ENCODE measurements around the gene MYO18A. TPM values are rescaled to one million over a fixed set of nuclear protein-coding genes. Genes with fewer than 3 reads are reported as not detected.

Gene MYO18A
- total RNA-seq, 2 donors from 2014 or later, result 34.6 to 80.5 TPM

- intact Hi-C loops (cut with DNase I), result no loop called here
- 73% methylated on average over 3 of the region's 3 CpGs for WGBS
- Histone ChIP-seq H3K36me3 (no peaks in the 10 kb centered on the region), H3K27ac (peak overlapping the region; percentile 82 to 88), H3K4me3 (no peak overlapping the region), H3K27me3 (replicated peaks; ENCODE audit: insufficient read depth) (no peaks in the 10 kb centered on the region), H3K4me1 (replicated peaks) (peaks cover 10% of the 10 kb centered on the region), H3K9me3 (no peaks in the 10 kb centered on the region)
- no peak for DNase-seq (ENCODE audit: low spot score)
- no peak for TF ChIP-seq POLR2A (IDR thresholded peaks at IDR 0.05)
- no peak for TF ChIP-seq CTCF (IDR thresholded peaks at IDR 0.05)
- no peak for TF ChIP-seq POLR2AphosphoS5 (IDR thresholded peaks at IDR 0.05)
Measured at GRCh38 chr17:29177541-29177870, 2.7 kb downstream of the MYO18A start.

DNA sequence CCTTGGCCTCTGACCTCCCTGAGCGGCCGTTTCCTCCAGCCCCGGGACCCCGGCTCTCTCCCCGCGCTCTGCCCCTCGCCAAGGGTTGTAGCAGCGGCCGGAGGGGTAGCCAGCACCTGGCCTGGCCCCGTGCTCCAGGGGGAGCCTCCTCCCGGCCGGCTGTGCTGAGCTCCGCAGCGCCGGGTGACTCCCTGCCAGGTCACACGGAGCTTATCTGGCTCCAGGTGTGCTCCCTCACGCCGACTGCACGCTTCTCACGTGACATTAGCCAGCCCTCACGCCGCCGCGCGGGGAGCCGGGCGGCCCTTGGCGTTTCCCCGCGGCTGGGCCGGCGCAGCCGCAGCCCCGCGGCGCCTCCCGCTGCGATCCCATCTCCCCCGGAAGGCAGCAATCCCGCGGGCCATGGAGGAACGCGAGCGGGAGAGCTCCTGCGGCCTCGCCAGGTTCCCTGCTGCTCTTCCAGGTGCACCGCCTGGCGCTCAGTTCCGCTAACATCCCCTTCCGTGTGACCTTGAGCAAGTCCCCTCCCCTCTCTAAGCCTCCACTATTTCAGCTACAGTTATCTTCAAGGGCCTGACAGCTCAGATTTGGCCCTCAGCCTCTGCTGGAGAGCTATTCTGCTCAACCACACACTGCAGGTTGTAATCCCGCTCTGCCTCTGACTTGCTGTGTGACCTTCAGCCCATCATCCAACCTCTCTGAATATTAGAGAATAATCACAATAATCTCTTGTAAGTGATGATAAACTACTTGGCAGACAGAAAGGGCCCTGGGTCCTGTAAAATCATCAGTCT is 3.4 kb downstream of the MYO18A start:
- 2% methylated on average over 48 of the region's 51 CpGs for WGBS
- peak overlapping the region; percentile 82 to 88 for H3K27ac ChIP-seq
- H3K4me1 ChIP-seq (replicated peaks), result peaks cover 10% of the 10 kb centered on the region
- H3K9me3 ChIP-seq, result no peaks in the 10 kb centered on the region
- no peaks in the 10 kb centered on the region for H3K36me3 ChIP-seq
- peak overlapping the region; percentile 33 to 42 for H3K4me3 ChIP-seq
- no peaks in the 10 kb centered on the region for H3K27me3 ChIP-seq (replicated peaks; ENCODE audit: insufficient read depth)
- TF ChIP-seq POLR2A (IDR thresholded peaks at IDR 0.05) (peak; percentile 50), POLR2AphosphoS5 (IDR thresholded peaks at IDR 0.05) (peak; percentile 67), CTCF (IDR thresholded peaks at IDR 0.05) (no peak)
- intact Hi-C loops (cut with DNase I), result no loop called here
- peak; percentile 71 for DNase-seq (ENCODE audit: low spot score)

GRCh38 chr17:29175349-29175748 is 4.8 kb downstream of the MYO18A start:
- H3K27ac ChIP-seq, result no peak overlapping the region
- 97% methylated on average over 6 of the region's 6 CpGs for WGBS

DNA sequence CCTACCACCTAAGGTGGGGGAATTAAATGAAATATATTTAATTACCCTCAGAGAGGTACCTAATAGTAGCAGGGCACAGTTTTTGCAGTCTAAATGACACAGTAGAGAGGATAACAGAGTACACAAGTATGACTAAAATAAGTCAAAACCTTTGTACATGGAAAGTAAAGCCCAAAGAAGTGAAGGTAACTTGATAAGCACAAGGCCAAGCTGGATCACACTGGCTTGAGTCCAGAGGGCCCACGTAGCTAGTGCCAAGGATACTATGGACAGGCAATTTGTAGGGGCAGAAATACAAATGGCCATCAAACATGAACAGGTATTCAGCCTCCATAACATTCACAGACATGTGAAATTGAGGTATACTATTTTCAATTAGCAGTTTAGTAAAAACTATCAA is 7.6 kb downstream of the MYO18A start:
- TF ChIP-seq POLR2AphosphoS5 (IDR thresholded peaks at IDR 0.05) (no peak), CTCF (IDR thresholded peaks at IDR 0.05) (no peak), POLR2A (IDR thresholded peaks at IDR 0.05) (no peak)
- Histone ChIP-seq H3K4me1 (replicated peaks) (no peaks in the 10 kb centered on the region), H3K9me3 (no peaks in the 10 kb centered on the region), H3K4me3 (no peak overlapping the region), H3K27me3 (replicated peaks; ENCODE audit: insufficient read depth) (no peaks in the 10 kb centered on the region), H3K27ac (no peak overlapping the region), H3K36me3 (no peaks in the 10 kb centered on the region)
- DNase-seq (ENCODE audit: low spot score), result no peak
- intact Hi-C loops (cut with DNase I), result no loop called here
- 93% methylated on average over 1 of the region's 1 CpG for WGBS

More at GRCh38 chr17:29175349-29175748, 4.8 kb downstream of the MYO18A start:
- TF ChIP-seq CTCF (IDR thresholded peaks at IDR 0.05) (no peak), POLR2AphosphoS5 (IDR thresholded peaks at IDR 0.05) (no peak), POLR2A (IDR thresholded peaks at IDR 0.05) (no peak)
- no peaks in the 10 kb centered on the region for H3K9me3 ChIP-seq
- H3K27me3 ChIP-seq (replicated peaks; ENCODE audit: insufficient read depth), result no peaks in the 10 kb centered on the region
- no peak for DNase-seq (ENCODE audit: low spot score)
- intact Hi-C loops (cut with DNase I), result no loop called here
- H3K36me3 ChIP-seq, result no peaks in the 10 kb centered on the region
- H3K4me3 ChIP-seq, result no peak overlapping the region
- H3K4me1 ChIP-seq (replicated peaks), result peaks cover 10% of the 10 kb centered on the region

- over 99% methylated on average over 3 of the region's 3 CpGs for WGBS
- no peak for DNase-seq (ENCODE audit: low spot score)
- Histone ChIP-seq H3K36me3 (no peaks in the 10 kb centered on the region), H3K9me3 (no peaks in the 10 kb centered on the region), H3K27me3 (replicated peaks; ENCODE audit: insufficient read depth) (no peaks in the 10 kb centered on the region), H3K4me3 (no peak overlapping the region), H3K4me1 (replicated peaks) (no peaks in the 10 kb centered on the region), H3K27ac (no peak overlapping the region)
- TF ChIP-seq POLR2AphosphoS5 (IDR thresholded peaks at IDR 0.05) (no peak), CTCF (IDR thresholded peaks at IDR 0.05) (no peak)
- intact Hi-C loops (cut with DNase I), result no loop called here
Measured at GRCh38 chr17:29170682-29171081, 9.5 kb downstream of the MYO18A start.

Measured in prostate gland (tissue), 2 donors.